SU-DHL-6 (cell line): Measurements from ENCODE around the gene HELZ.

Source experiments
- H2AFZ ChIP-seq: fragments of 200-600 bp; sonication (generic); 2 replicates; pipeline ENCODE4 v1.6.1; 2014; ENCODE audit warnings: low read depth, mild to moderate bottlenecking, moderate library complexity, mixed read lengths, antibody characterized with exemption, low read length; ENCODE audit not compliant: severe bottlenecking
- H3F3A ChIP-seq: fragments of 200-600 bp; shearing (Covaris generic); 2 replicates; pipeline ENCODE4 v1.6.0; 2016; ENCODE audit warnings: antibody characterized with exemption, mild to moderate bottlenecking; ENCODE audit not compliant: insufficient read depth
- H3K27ac ChIP-seq: fragments of 200-600 bp; sonication (generic); 2 replicates; pipeline ENCODE4 v1.5.1; 2016; ENCODE audit warnings: low read depth, mild to moderate bottlenecking, low read length, moderate library complexity, mixed read lengths
- H3K27me3 ChIP-seq: fragments of 200-600 bp; sonication (generic), shearing (Covaris generic); 2 replicates; pipeline ENCODE4 v1.6.0; 2014; ENCODE audit warnings: mild to moderate bottlenecking, low read length
- H3K36me3 ChIP-seq: fragments of 200-600 bp; sonication (generic); 2 replicates; pipeline ENCODE4 v1.6.1; 2014; ENCODE audit warnings: mild to moderate bottlenecking, low read length, mixed read lengths
- H3K4me2 ChIP-seq: fragments of 300-600, 200-600 bp; shearing (Covaris generic), sonication (generic); 2 replicates; pipeline ENCODE4 v1.6.0; 2014; ENCODE audit warnings: low read length, low read depth, mild to moderate bottlenecking; ENCODE audit not compliant: poor library complexity, severe bottlenecking
- H3K4me3 ChIP-seq: fragments of 200-600 bp; sonication (generic); 2 replicates; pipeline ENCODE4 v1.5.1; 2014; ENCODE audit warnings: antibody characterized with exemption, low read length, mild to moderate bottlenecking, mixed read lengths; ENCODE audit not compliant: insufficient read depth, poor library complexity, severe bottlenecking
- H3K79me2 ChIP-seq: fragments of 200-600 bp; sonication (generic); 2 replicates; pipeline ENCODE4 v1.6.1; 2014; ENCODE audit warnings: mild to moderate bottlenecking, low read length, moderate library complexity; ENCODE audit not compliant: insufficient read depth
- H3K9ac ChIP-seq: fragments of 200-600 bp; sonication (generic); 2 replicates; pipeline ENCODE4 v1.7.0; 2014; ENCODE audit warnings: mild to moderate bottlenecking, low read length
- H3K9me2 ChIP-seq: fragments of 200-600 bp; sonication (generic); replicated peaks from 2 replicates; pipeline ENCODE4 v1.6.1; 2014; ENCODE audit warnings: low read length; ENCODE audit not compliant: insufficient read depth
- H3K9me3 ChIP-seq: fragments of 200-600 bp; sonication (generic); 2 replicates; pipeline ENCODE4 v1.6.1; 2014; ENCODE audit warnings: low read length, mixed read lengths; ENCODE audit not compliant: insufficient read depth
- H4K20me1 ChIP-seq: fragments of 200-600 bp; sonication (generic); 2 replicates; pipeline ENCODE4 v1.6.1; 2014; ENCODE audit warnings: low read depth, mild to moderate bottlenecking, antibody characterized with exemption, low read length, moderate library complexity, mixed read lengths
- EZH2phosphoT487 ChIP-seq: fragments of 200-600 bp; sonication (generic), shearing (Covaris generic); conservative IDR thresholded peaks from 2 replicates; pipeline ENCODE4 v1.6.1; 2018; ENCODE audit warnings: mild to moderate bottlenecking, antibody characterized with exemption, low read length, moderate library complexity, mixed read lengths
- TF ChIP-seq, protein P1 (sequence below): fragments of 200-600 bp; sonication (generic); IDR thresholded peaks from one replicate; pipeline ENCODE4 v1.5.1; 2017; ENCODE audit warnings: antibody characterized with exemption, mild to moderate bottlenecking, low read length, moderate library complexity; ENCODE audit not compliant: insufficient read depth, poor library complexity, severe bottlenecking

HELZ gene

DNA sequence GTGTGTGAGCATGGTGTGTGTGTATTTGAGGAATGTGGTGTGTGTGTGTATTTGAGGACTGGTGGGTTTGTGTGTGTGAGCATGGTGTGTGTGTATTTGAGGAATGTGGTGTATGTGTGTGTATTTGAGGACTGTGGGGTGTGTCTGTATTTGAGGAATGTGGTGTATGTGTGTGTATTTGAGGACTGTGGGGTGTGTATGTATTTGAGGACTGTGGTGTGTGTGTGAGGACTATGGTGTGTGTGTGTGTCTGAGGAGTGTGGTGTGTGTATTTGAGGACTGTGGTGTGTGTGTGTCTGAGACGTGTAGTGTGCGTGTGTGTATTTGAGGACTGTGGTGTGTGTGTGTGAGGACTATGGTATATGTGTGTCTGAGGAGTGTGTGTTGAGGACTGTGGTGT lies 218.7 kb downstream of the HELZ start:
- H3K36me3 ChIP-seq = no peaks in the 10 kb centered on the region
- TF ChIP-seq EZH2phosphoT487 = no peak
- TF ChIP-seq, protein P1, sequence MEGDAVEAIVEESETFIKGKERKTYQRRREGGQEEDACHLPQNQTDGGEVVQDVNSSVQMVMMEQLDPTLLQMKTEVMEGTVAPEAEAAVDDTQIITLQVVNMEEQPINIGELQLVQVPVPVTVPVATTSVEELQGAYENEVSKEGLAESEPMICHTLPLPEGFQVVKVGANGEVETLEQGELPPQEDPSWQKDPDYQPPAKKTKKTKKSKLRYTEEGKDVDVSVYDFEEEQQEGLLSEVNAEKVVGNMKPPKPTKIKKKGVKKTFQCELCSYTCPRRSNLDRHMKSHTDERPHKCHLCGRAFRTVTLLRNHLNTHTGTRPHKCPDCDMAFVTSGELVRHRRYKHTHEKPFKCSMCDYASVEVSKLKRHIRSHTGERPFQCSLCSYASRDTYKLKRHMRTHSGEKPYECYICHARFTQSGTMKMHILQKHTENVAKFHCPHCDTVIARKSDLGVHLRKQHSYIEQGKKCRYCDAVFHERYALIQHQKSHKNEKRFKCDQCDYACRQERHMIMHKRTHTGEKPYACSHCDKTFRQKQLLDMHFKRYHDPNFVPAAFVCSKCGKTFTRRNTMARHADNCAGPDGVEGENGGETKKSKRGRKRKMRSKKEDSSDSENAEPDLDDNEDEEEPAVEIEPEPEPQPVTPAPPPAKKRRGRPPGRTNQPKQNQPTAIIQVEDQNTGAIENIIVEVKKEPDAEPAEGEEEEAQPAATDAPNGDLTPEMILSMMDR = no peak
- no peak overlapping the region for H3K9ac ChIP-seq
- H3F3A ChIP-seq = no peaks in the 10 kb centered on the region
- no peaks in the 10 kb centered on the region for H3K79me2 ChIP-seq
- no peak overlapping the region for H3K4me3 ChIP-seq
- H2AFZ ChIP-seq = no peak overlapping the region
- H3K27me3 ChIP-seq = no peaks in the 10 kb centered on the region
- H3K4me2 ChIP-seq = no peak overlapping the region
- H3K27ac ChIP-seq = no peak overlapping the region
- no peaks in the 10 kb centered on the region for H4K20me1 ChIP-seq
- no peaks in the 10 kb centered on the region for H3K9me2 ChIP-seq
- no peaks in the 10 kb centered on the region for H3K9me3 ChIP-seq

DNA sequence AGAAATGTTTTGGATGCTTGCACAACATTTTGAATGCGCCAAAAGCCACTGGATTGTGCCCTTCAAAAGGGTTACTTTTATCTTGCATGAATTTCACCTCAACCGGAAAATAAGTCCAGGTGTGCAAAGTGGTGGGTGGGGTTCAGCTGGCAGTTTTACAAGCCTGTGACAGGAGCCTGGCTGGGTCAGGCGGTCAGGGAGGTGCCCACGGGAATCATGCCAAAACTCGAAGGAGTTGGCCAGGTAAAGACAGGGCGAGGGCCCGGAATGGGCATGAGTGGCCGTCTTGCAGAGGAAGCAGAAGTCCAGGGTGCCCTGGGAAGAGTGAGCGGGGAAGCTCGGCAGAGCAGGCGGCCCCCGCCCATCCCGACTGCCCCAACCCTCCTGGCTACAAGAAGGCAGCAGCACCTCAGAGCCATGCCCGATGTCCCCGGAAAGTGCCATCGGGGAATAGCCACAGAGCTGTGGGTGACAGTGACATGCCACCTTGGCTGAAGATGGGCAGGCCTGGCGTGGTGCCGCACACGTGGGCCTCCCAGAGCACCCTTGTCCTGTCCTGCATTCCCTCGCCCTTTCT lies 219.7 kb downstream of the HELZ start:
- no peak for TF ChIP-seq EZH2phosphoT487
- TF ChIP-seq, protein P1 = no peak
- H3K9ac ChIP-seq = no peak overlapping the region
- no peaks in the 10 kb centered on the region for H3K79me2 ChIP-seq
- no peak overlapping the region for H3K27ac ChIP-seq
- H3F3A ChIP-seq = no peaks in the 10 kb centered on the region
- H3K4me2 ChIP-seq = no peak overlapping the region
- no peaks in the 10 kb centered on the region for H3K9me2 ChIP-seq
- no peak overlapping the region for H2AFZ ChIP-seq
- no peak overlapping the region for H3K4me3 ChIP-seq
- H4K20me1 ChIP-seq = no peaks in the 10 kb centered on the region
- H3K36me3 ChIP-seq = no peaks in the 10 kb centered on the region
- no peaks in the 10 kb centered on the region for H3K9me3 ChIP-seq
- H3K27me3 ChIP-seq = no peaks in the 10 kb centered on the region

DNA sequence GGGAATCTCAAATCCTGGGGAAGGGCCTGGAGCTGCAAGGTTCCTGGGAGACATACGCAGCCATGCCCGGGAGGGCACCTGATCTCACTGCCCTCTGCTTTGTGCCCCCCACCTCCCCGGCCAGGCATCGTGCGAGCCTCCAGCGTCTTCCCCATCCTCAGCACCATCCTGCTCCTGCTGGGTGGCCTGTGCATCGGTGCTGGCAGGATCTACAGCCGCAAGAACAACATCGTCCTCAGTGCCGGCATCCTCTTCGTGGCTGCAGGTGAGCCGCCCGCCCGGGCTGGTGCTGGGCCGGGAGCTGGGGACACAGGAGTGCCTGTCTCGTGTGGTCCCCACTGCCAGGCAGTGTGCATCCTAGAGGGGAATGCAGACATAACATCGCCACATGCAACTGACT lies 220.3 kb downstream of the HELZ start:
- Histone ChIP-seq H3K9ac (no peak overlapping the region), H4K20me1 (no peaks in the 10 kb centered on the region), H3K36me3 (no peaks in the 10 kb centered on the region), H3K27ac (no peak overlapping the region), H3K27me3 (no peaks in the 10 kb centered on the region), H3K4me3 (no peak overlapping the region), H3K4me2 (no peak overlapping the region), H3K79me2 (no peaks in the 10 kb centered on the region), H3F3A (no peaks in the 10 kb centered on the region), H3K9me3 (no peaks in the 10 kb centered on the region), H3K9me2 (no peaks in the 10 kb centered on the region), H2AFZ (no peak overlapping the region)
- TF ChIP-seq, protein P1 = no peak
- no peak for TF ChIP-seq EZH2phosphoT487
